ENCODE measurements around the gene CARD9.

Gene CARD9

GRCh38 chr9:136401173-136401922 is 27.9 kb upstream of the CARD9 start:
- no peak for DNase-seq

DNA sequence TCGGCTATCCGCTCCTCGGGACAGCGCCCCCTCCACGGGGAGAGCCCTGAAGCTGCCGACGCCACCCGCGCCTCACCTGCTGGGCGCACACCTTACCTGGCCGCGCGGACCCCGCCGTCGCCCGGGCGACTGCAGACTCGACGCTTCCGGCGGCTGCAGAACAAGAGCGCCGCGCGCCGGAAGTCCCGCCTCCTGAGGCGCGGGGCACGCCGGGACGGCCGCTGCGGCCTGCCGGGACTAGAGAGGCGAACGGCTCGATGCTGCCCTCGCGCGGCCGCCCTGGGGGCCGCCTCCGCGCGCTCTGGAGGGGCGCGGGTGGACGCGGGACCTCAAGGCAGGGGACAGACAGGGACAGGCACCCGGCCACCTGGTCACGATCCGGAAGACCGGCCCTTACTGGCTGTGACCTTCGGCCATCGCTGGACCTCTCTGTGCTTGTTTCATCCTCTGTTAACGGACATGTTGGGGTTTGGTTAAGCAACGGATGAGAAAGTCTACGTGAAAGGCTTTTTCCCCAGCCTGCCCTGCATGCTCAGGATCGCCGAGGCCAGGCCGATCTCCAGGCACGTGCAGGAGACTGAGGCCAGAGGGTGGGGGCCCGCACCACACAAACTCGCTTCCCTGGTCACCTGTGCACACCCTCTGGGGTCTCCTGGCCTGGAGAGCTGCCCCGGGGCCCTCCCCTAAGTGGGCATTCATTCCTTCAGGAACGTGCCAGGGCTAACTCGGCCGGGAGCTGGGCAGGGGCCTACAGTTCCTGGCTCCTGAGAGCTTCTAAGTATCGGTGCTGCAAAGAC is 26.8 kb upstream of the CARD9 start, which contains the start of gene SNAPC4:
SNAPC4 (minus strand) TSS at position 133 of the 797 bp plus-strand sequence. CDS start 1,742 bp downstream, outside the sequence.
- peak; percentile 81 for DNase-seq

DNA sequence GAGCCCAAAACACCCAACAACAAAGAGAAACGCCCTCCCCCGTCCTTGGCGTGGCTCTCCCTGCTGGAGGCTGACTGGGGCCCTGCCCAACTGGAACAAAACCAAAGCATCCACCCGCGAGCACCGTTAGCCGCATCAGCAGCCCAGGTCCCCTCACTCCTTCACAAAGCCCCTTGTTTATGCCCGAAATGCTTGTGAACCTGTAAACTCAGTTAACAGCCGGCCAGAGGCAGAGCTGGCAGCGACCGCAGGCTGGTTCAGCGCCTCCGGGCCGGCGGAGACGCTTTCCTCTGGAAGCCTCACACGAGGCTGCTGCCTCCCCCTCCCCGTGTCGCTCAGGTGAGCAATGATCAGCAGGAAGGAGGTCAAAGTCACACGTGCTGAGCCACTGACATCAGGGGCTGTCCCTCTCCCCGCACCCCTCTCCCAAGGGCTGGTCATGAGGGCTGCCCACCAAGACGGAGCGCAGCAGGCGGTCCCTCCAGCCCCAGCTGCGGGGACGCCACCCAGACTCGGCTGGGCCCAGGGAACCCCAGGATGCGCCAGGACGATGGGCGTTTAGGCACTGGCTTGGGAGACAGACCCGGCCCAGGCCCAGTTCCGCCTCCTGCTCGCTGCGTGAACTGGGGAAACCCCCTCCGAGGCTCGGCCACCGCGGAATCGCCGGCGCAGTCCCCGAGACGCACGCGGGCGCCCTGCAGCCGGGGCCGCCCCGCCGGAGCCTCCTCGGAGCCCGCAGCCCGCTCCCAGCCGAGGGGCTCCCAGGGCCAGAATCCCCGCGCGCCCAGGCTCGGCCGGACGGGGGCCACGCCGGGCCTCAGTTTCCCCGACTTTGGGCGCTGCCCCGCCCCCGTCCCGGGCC is 25.9 kb upstream of the CARD9 start:
- DNase-seq: no peak

- no peak for DNase-seq
Measured at GRCh38 chr9:136398286-136398685, 24.8 kb upstream of the CARD9 start.

DNA sequence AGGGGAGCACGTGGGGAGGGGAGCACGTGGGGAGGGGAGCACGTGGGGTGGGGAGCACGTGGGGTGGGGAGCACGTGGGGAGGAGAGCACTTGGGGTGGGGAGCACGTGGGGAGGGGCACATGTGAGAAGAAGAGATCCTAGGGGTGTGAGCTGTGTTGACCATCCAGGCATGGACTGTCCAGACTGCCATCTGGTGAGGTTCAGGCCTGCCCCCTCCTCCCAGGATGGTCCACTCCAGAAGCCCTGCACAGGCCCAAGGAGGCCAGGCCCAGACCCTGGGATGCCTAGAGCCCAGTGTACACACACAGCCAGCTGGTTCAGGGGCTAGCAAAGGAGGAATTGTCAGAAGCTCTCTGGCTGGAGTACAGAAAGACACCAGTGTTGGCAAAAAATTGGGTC is 24.2 kb upstream of the CARD9 start:
- DNase-seq: no peak

DNA sequence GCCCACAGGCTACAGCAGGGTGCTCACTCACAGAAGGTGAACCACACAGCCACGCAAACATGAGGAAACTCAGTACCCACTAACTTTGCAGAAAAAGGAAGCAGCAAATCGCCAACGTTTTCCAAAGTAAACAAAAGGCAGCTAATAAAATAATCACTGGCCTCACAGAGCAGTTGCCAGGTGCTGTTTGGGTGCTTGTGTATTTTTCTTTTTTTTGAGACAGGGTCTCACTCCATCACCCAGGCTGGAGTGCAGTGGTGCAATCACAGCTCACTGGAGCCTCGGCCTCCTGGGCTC is 22.7 kb upstream of the CARD9 start:
- DNase-seq: no peak

DNA sequence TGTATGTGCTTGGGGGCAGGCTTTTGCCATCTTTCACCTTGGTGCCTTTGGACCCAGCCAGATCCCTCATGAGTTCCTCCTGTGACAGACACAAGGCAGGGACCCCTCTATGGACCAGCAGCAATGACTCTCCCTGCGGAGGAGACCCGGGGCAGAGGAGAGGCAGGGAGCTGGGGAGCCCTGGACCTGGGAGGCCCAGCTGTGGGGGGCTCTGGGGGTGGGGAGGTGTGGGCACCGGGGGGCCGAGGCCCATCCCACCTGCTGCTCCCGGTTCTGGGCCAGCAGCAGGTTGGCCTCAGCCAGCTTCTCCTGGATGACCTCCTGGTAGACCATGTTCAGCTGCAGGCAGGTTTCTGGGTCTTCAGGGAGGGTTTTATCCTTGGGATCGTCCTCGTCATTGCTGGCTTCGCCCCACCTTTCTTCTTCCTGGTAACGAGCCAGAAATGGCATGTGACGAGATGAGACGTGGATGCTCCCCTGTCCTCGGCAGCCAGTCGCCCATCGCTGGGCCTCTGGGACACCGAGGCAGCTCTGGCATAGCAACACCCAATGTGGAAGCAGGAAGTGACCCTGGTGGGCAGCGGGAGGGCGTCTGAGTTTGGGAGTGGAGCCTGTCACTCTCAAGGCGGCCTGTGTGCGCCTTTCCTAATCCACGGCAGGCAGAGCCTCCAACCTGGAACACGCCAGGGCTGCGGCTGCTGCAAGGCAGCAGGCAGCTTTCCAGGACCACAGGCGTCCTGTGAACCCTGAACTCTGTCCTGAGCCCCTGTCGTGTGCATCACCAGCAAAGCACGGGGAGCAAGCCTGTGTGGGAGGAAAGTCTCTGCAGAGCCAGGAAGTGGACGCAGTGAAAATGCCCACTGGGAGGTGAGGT is 22.1 kb upstream of the CARD9 start:
- no peak for DNase-seq

DNA sequence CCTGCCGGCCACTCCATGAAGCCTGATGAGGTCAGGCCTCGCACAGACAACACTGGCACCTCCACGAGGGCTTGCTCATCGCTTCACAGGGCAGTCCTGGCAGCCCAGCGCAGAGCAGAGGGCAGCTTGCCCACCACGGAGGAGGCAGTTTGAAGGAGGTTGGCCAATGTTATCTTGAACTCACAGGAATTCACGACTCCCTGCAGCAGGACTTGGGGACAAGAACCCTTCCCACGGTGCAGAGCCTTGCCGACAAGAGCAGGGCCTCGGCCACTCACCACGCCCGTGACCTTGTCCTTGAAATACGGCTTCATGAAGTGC is 21.5 kb upstream of the CARD9 start:
- no peak for DNase-seq

- DNase-seq: no peak
Measured at GRCh38 chr9:136394312-136395019, 21.0 kb upstream of the CARD9 start.

DNA sequence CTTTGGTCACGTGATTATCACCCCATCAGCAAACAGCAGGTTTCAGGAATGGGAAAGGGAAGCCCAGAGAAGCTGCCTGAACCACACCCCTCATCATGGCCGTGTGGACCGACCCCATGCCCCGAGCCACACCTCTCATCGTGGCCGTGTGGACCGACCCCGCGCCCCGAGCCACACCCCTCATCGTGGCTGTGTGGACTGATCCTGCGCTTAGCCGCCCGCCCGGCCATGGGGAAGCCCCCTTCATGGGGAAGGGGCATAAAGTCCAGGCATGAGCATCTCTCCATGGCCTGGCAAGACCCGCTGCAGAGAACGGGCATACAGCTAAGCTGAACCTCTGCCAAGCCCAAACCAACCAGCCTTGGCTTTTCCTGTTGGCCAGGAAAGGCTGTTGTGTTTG is 20.1 kb upstream of the CARD9 start:
- DNase-seq: no peak

- no peak for DNase-seq
Measured at GRCh38 chr9:136392538-136393449, 19.3 kb upstream of the CARD9 start.

- no peak for DNase-seq
Measured at GRCh38 chr9:136391737-136392537, 18.5 kb upstream of the CARD9 start.

- no peak for DNase-seq
Measured at GRCh38 chr9:136389396-136389795, 15.9 kb upstream of the CARD9 start.

- DNase-seq: no peak
Measured at GRCh38 chr9:136387217-136387616, 13.7 kb upstream of the CARD9 start.

GRCh38 chr9:136386018-136386417 is 12.5 kb upstream of the CARD9 start:
- DNase-seq: no peak

GRCh38 chr9:136385015-136385414 is 11.5 kb upstream of the CARD9 start:
- DNase-seq: no peak

GRCh38 chr9:136383436-136383835 is 10.0 kb upstream of the CARD9 start:
- no peak for DNase-seq

GRCh38 chr9:136381966-136382513 is 8.6 kb upstream of the CARD9 start:
- DNase-seq: no peak

DNA sequence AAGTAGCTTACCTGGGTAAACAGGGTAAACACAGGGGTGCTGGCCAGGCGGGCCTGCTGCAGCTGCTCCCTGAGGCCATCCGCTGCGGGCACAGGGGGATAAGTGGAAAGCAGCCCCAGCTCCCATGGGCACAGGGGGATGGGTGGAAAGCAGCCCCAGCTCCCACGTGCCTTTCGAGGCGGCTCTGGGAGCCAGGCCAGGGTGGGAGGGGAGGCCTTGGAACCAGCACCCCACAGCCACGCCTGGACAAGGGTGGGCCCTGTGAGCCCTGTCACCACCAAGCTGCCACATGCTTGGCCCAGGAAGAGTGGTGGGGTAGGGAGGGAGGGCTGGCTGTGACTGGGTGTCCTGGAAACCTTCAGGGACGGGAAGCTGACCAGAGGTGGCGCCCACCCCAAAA is 7.8 kb upstream of the CARD9 start:
- no peak for DNase-seq

DNA sequence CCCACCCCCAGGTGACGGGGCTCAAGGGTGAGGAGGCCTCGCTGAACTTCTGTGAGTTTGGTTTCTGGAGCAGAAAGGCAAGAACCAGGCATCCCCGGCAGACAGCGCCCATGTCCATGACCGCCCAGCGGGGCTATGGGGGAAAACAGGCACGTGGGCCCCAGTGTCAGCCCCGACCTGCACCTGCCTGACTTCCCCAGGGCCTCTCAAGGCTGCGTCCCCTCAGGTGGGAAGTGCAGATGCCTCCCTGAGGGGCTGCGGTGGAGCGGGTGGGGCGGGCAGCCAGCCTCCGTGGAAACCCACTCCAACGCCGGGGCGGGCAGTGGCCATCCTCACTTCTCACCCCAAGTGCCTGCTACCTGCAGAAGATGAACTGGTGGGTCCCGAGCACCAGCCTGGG is 6.9 kb upstream of the CARD9 start:
- no peak for DNase-seq

All from DMS79 treated with DMSO at 0.1 percent for 48 hours (cell line).